Gastroesophageal sphincter (tissue), 4 donors: ENCODE measurements around the gene RPTN. TPM values are rescaled to one million over a fixed set of nuclear protein-coding genes. Genes with fewer than 3 reads are reported as not detected.

Source experiments
- ATAC-seq: fragments of 150-250 bp; one replicate; pipeline ENCODE4 v1.9.1; 2016; ENCODE audit warnings: mild to moderate bottlenecking, moderate library complexity
- H3K27ac ChIP-seq, 4 donors: fragments of 200-600 bp; sonication (generic) in 3 of 4; 1 replicate in 3 of 4; 2 replicates in 1 of 4; pipeline ENCODE4 v1.5.1; 2016 to 2019
- H3K27me3 ChIP-seq: fragments of 200-600 bp; sonication (generic); one replicate; pipeline ENCODE4 v1.5.1; 2019
- H3K36me3 ChIP-seq, 2 donors: fragments of 200-600 bp; sonication (generic); one replicate each; pipeline ENCODE4 v1.5.1; 2019; ENCODE audit warnings: control low read depth in 1 of 2
- H3K4me1 ChIP-seq, 3 donors: fragments of 200-600 bp; sonication (generic); 1 replicate in 2 of 3; 2 replicates in 1 of 3; pipeline ENCODE4 v1.5.1; 2016 to 2019; ENCODE audit warnings: control low read depth in 2 of 3
- H3K4me3 ChIP-seq, 2 donors: fragments of 200-600 bp; sonication (generic); one replicate each; pipeline ENCODE4 v1.5.1; 2019; ENCODE audit warnings: mild to moderate bottlenecking in 1 of 2, moderate library complexity in 1 of 2
- H3K9me3 ChIP-seq, 3 donors: fragments of 200-600 bp; sonication (generic); one replicate each; pipeline ENCODE4 v1.5.1; 2017 to 2019; ENCODE audit warnings: control low read depth in 2 of 3
- EP300 ChIP-seq: sonication (generic); formaldehyde crosslinking; IDR thresholded peaks from one replicate; pipeline ENCODE4 v1.6.1; 2017; ENCODE audit warnings: antibody characterized with exemption, mild to moderate bottlenecking
- POLR2A ChIP-seq, 2 donors: fragments of 450-650 bp; IDR thresholded peaks; one replicate each; pipeline ENCODE4 v1.6.1; 2017; ENCODE audit warnings: antibody characterized with exemption in 2 of 2, mild to moderate bottlenecking in 2 of 2, moderate library complexity in 1 of 2
- POLR2AphosphoS5 ChIP-seq: sonication (generic); formaldehyde crosslinking; IDR thresholded peaks from one replicate; pipeline ENCODE4 v1.6.1; 2017; ENCODE audit warnings: antibody characterized with exemption
- WGBS, 2 donors: methylation state at CpG; one replicate each; pipeline ENCODE4 v1.1.5; 2018; ENCODE audit warnings: low coverage in 1 of 2; 5-methylcytosine and 5-hydroxymethylcytosine counted together
- total RNA-seq, 4 donors: library from RNA; depleted of rRNA; stranded (reverse); fragments of >200 nt; gene quantifications; one replicate each; pipeline ENCODE4 v1.1.0, GENCODE V29; 2016

Gene RPTN
- total RNA-seq, 4 donors from 2014 or later = not detected

DNA sequence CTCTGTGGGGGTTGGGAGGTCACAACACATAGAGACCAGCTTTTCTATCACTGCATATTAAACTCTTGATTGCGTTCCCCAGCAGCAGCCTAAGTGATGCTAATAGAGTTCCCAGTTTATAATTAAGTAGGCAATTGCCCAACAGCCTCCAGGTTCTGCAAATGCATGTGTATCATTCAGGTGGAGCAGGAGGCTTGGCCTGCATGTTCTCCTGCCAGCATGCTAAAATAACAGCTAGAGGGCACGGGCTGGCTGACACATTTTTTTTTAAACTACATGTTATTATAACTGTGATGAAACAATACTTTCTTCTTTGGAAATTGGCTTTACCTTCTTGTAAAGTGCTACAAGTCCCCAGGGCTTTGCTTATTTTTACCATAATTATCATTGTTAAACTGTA, 54.2 kb downstream of the RPTN start:
- ATAC-seq = no peak
- Histone ChIP-seq H3K27ac (no peak overlapping the region), H3K27me3 (peaks cover 95% of the 10 kb centered on the region), H3K4me1 (peaks cover 0 to 25% (median 5%) of the 10 kb centered on the region in 3 donors), H3K36me3 (no peaks in the 10 kb centered on the region), H3K9me3 (peaks cover 0 to 23% (median 0%) of the 10 kb centered on the region in 3 donors), H3K4me3 (no peak overlapping the region)
- TF ChIP-seq POLR2AphosphoS5 (no peak), POLR2A (IDR thresholded peaks at IDR 0.05) (no peak), EP300 (no peak)
- 33 to 43% methylated on average over 2 of the region's 2 CpGs for WGBS, 2 donors

Other genes with a start within 250 kb of the RPTN start
- 10 to 100 TPM; 14.7 to 17.5 (median 16.1) TPM for gene THEM4, start 249.7 kb downstream of the RPTN start, total RNA-seq
- 100 to 1,000 TPM in 2 of 4 donors, 10 to 100 TPM in 2; 57.6 to 155 (median 106) TPM for gene S100A10, start 165.4 kb downstream of the RPTN start, total RNA-seq
- gene S100A11, start 122.2 kb downstream of the RPTN start, total RNA-seq = 100 to 1,000 TPM in 3 of 4 donors, 10 to 100 TPM in 1; 41.9 to 183 (median 125) TPM
- not detected for gene TCHHL1, start 70.2 kb downstream of the RPTN start, total RNA-seq
- gene TCHH, start 43.8 kb downstream of the RPTN start, total RNA-seq = under 1 TPM; 0.05 to 0.54 (median 0.17) TPM
- under 1 TPM in 1 of 4 donors, not detected in 3; 0.04 TPM for gene HRNR, start 65.0 kb upstream of the RPTN start, total RNA-seq
- gene FLG, start 166.0 kb upstream of the RPTN start, total RNA-seq = under 1 TPM in 2 of 4 donors, not detected in 2; under 0.01 to 0.08 TPM
- gene FLG2, start 200.8 kb upstream of the RPTN start, total RNA-seq = not detected